ENCODE results near the gene GCAT.
A peak's percentile ranks its signal among the peaks of the same experiment; 100 is the strongest.

DNA sequence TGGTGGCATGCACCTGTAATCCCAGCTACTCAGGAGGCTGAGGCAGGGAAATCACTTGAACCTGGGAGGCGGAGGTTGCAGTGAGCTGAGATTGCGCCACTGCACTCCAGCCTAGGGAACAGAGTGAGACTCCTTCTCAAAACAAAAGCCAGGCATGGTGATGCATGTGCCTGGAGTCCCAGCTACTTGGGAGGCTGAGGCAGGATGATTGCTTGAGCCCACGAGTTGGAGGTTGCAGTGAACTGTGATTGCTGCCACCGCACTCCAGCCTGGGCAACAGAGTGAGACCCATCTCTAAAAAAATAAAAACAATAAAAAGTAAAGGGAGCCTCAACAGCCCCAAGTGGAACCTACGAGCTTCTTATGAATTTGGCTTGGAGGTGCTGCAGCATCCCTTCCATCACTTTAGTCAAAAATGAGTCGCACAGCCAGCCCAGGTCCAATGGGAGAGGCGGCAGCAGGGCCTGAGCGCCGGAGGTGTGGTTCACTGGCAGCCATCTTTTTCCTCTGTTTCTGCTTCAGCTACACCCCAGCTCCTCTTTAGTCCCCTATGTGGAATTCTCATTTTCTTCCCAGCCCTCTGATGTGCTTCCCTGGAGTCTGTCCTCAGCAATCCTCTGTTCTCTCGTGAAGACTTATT, 29.2 kb upstream of the GCAT start:
- TF ChIP-seq, protein P1, sequence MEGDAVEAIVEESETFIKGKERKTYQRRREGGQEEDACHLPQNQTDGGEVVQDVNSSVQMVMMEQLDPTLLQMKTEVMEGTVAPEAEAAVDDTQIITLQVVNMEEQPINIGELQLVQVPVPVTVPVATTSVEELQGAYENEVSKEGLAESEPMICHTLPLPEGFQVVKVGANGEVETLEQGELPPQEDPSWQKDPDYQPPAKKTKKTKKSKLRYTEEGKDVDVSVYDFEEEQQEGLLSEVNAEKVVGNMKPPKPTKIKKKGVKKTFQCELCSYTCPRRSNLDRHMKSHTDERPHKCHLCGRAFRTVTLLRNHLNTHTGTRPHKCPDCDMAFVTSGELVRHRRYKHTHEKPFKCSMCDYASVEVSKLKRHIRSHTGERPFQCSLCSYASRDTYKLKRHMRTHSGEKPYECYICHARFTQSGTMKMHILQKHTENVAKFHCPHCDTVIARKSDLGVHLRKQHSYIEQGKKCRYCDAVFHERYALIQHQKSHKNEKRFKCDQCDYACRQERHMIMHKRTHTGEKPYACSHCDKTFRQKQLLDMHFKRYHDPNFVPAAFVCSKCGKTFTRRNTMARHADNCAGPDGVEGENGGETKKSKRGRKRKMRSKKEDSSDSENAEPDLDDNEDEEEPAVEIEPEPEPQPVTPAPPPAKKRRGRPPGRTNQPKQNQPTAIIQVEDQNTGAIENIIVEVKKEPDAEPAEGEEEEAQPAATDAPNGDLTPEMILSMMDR (IDR thresholded peaks at IDR 0.05), result no peak
- peak in 1 of 4 donors; percentile 27 for TF ChIP-seq POLR2AphosphoS5 (IDR thresholded peaks at IDR 0.05)
